Prostate gland (tissue), 2 donors: Measurements from ENCODE around the gene RAB6A. TPM values are rescaled to one million over a fixed set of nuclear protein-coding genes. Genes with fewer than 3 reads are reported as not detected.
"Not testable (repeated sequence)": the region's sequence is repeated elsewhere in the genome, so short reads cannot be mapped to it uniquely, and the experiment has no call there.

Source experiments
- DNase-seq: peaks from one replicate; pipeline ENCODE4 v3.0.0-alpha.2; 2019; ENCODE audit warnings: low spot score
- H3K27ac ChIP-seq, 2 donors: fragments of 200-600 bp; sonication (generic); 2 replicates each; pipeline ENCODE4 v1.5.1; 2017 to 2019
- H3K27me3 ChIP-seq: fragments of 200-600 bp; sonication (generic); replicated peaks from 2 replicates; pipeline ENCODE4 v1.5.1; 2019; ENCODE audit not compliant: insufficient read depth
- H3K36me3 ChIP-seq, 2 donors: fragments of 200-600 bp; sonication (generic); 1 replicate in 1 of 2; 2 replicates in 1 of 2; pipeline versions ENCODE4 v1.5.1 to v1.8.1; 2017 to 2019
- H3K4me1 ChIP-seq: fragments of 200-600 bp; sonication (generic); replicated peaks from 2 replicates; pipeline ENCODE4 v1.5.1; 2019
- H3K4me3 ChIP-seq, 2 donors: fragments of 200-600 bp; sonication (generic); 2 replicates each; pipeline ENCODE4 v1.5.1; 2017 to 2019
- H3K9me3 ChIP-seq: fragments of 200-600 bp; sonication (generic); 2 replicates; pipeline ENCODE4 v1.5.1; 2017
- CTCF ChIP-seq, 4 experiments: fragments of 200-600 bp in 2 of 4; fragments of 450-650 bp in 2 of 4; sonication (generic) in 2 of 4; IDR thresholded peaks; 1 replicate in 3 of 4; 2 replicates in 1 of 4; pipeline ENCODE4 v1.5.1; 2016 to 2019; ENCODE audit warnings: antibody characterized with exemption in 4 of 4, mild to moderate bottlenecking in 2 of 4, moderate library complexity in 2 of 4
- POLR2A ChIP-seq: fragments of 450-650 bp; IDR thresholded peaks from one replicate; pipeline ENCODE4 v1.6.1; 2016; ENCODE audit warnings: antibody characterized with exemption, mild to moderate bottlenecking
- POLR2AphosphoS5 ChIP-seq: sonication (generic); formaldehyde crosslinking; IDR thresholded peaks from one replicate; pipeline ENCODE4 v1.6.1; 2017; ENCODE audit warnings: antibody characterized with exemption
- WGBS: methylation state at CpG from one replicate; pipeline ENCODE4 v1.1.5; 2018; 5-methylcytosine and 5-hydroxymethylcytosine counted together
- intact Hi-C: fragments of 100-400 bp; cut with DNase I; formaldehyde crosslinking; loops from one replicate; pipeline ENCODE4 v1.14.2; 2022
- total RNA-seq, 2 donors: library from RNA; depleted of rRNA; stranded (reverse); fragments of >200 nt; gene quantifications; one replicate each; pipeline ENCODE4 v1.1.0, GENCODE V29; 2016

The RAB6A gene
- total RNA-seq, 2 donors from 2014 or later, result 152 to 200 TPM

- peak; percentile 83 for DNase-seq
- H3K4me3 ChIP-seq, result peak within 1 kb of the TSS; percentile 61 to 68
- intact Hi-C loops, result loop anchor here (10.0 kb wide), 1 partner anchor 87 kb away; the partner anchor contains the start of genes COA4 and PAAF1
- peak within 1 kb of the TSS; percentile 82 to 83 for H3K27ac ChIP-seq
- no peaks in the 10 kb centered on the region for H3K36me3 ChIP-seq
- 3% methylated on average over 44 of the region's 44 CpGs for WGBS
- no peaks in the 10 kb centered on the region for H3K4me1 ChIP-seq
- H3K9me3 ChIP-seq, result no peaks in the 10 kb centered on the region
- no peaks in the 10 kb centered on the region for H3K27me3 ChIP-seq
- peak; percentile 68 for TF ChIP-seq POLR2AphosphoS5
- peak in 1 of 4 experiments; percentile 20 for TF ChIP-seq CTCF (IDR thresholded peaks at IDR 0.05)
- peak; percentile 27 for TF ChIP-seq POLR2A
Observed at GRCh38 chr11:73787643-73788558, 27.0 kb upstream of the RAB6A start, which contains the start of gene MRPL48. TSS of gene MRPL48 (plus strand) at chr11:73787874. CDS start at chr11:73787972, 98 bp downstream.

- Histone ChIP-seq H3K4me3 (peak overlapping the region; percentile 61 to 68), H3K4me1 (no peaks in the 10 kb centered on the region), H3K36me3 (no peaks in the 10 kb centered on the region), H3K27me3 (no peaks in the 10 kb centered on the region), H3K27ac (peak overlapping the region; percentile 82 to 83), H3K9me3 (no peaks in the 10 kb centered on the region)
- TF ChIP-seq POLR2A (no peak), CTCF (IDR thresholded peaks at IDR 0.05) (no peak), POLR2AphosphoS5 (no peak)
- intact Hi-C loops, result loop anchor here (10.0 kb wide), 1 partner anchor 88 kb away; the partner anchor contains the start of genes COA4 and PAAF1
- no peak for DNase-seq
- WGBS, result 40% methylated on average over 17 of the region's 17 CpGs
Observed at GRCh38 chr11:73787051-73787642, 26.3 kb upstream of the RAB6A start.

GRCh38 chr11:73785467-73785866, 24.6 kb upstream of the RAB6A start:
- H3K36me3 ChIP-seq, DNase-seq, H3K4me3 ChIP-seq, H3K27me3 ChIP-seq, H3K9me3 ChIP-seq, H3K4me1 ChIP-seq: not testable (repeated sequence)
- H3K27ac ChIP-seq, result peak overlapping the region in 1 of 2 donors; percentile 33
- intact Hi-C loops, result loop anchor here (10.0 kb wide), 1 partner anchor 89 kb away; the partner anchor contains the start of genes COA4 and PAAF1

- Histone ChIP-seq H3K27me3 (no peaks in the 10 kb centered on the region), H3K4me1 (no peaks in the 10 kb centered on the region), H3K36me3 (no peaks in the 10 kb centered on the region), H3K9me3 (no peaks in the 10 kb centered on the region), H3K4me3 (no peak overlapping the region), H3K27ac (peak overlapping the region; percentile 20 to 36)
- no peak for DNase-seq
- WGBS, result 46% methylated on average over 1 of the region's 1 CpG
- intact Hi-C loops, result loop anchor here (10.0 kb wide), 1 partner anchor 90 kb away; the partner anchor contains the start of genes COA4 and PAAF1
- TF ChIP-seq POLR2A, result no peak
- no peak for TF ChIP-seq POLR2AphosphoS5
- TF ChIP-seq CTCF (IDR thresholded peaks at IDR 0.05), result no peak
Observed at GRCh38 chr11:73784734-73785133, 23.9 kb upstream of the RAB6A start.

- WGBS, result 70% methylated on average over 6 of the region's 6 CpGs
- Histone ChIP-seq H3K4me1 (no peaks in the 10 kb centered on the region), H3K4me3 (no peak overlapping the region), H3K36me3 (no peaks in the 10 kb centered on the region), H3K27ac (peak overlapping the region; percentile 20 to 36), H3K9me3 (no peaks in the 10 kb centered on the region), H3K27me3 (no peaks in the 10 kb centered on the region)
- TF ChIP-seq CTCF (IDR thresholded peaks at IDR 0.05), result no peak
- no peak for TF ChIP-seq POLR2AphosphoS5
- TF ChIP-seq POLR2A, result no peak
- intact Hi-C loops, result loop anchor here (10.0 kb wide), 1 partner anchor 91 kb away; the partner anchor contains the start of genes COA4 and PAAF1
- DNase-seq, result no peak
Observed at GRCh38 chr11:73784080-73784634, 23.3 kb upstream of the RAB6A start.
